ENCODE results near the gene LINC00632.

DNA sequence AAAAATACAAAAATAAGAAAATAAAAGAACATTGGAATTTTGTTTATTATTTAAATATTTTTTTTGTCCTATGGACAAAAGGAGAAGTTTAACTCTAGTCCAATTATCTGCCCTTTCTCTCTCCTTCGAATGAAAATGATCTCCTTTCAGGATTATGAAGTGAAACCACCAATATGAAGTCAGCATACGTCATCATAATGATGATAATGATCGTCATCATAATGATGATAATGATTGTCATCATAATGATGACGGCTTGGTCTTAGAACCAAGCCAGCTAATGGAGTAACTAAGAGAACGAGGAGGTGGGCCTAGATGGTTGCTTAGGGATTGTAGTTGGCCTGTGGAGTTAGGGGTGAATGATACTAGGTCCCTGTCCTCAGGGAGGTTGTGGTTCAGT lies 21.9 kb upstream of the LINC00632 start:
- no peak for TF ChIP-seq POLR2A (IDR thresholded peaks at IDR 0.05)
- TF ChIP-seq, protein P1, sequence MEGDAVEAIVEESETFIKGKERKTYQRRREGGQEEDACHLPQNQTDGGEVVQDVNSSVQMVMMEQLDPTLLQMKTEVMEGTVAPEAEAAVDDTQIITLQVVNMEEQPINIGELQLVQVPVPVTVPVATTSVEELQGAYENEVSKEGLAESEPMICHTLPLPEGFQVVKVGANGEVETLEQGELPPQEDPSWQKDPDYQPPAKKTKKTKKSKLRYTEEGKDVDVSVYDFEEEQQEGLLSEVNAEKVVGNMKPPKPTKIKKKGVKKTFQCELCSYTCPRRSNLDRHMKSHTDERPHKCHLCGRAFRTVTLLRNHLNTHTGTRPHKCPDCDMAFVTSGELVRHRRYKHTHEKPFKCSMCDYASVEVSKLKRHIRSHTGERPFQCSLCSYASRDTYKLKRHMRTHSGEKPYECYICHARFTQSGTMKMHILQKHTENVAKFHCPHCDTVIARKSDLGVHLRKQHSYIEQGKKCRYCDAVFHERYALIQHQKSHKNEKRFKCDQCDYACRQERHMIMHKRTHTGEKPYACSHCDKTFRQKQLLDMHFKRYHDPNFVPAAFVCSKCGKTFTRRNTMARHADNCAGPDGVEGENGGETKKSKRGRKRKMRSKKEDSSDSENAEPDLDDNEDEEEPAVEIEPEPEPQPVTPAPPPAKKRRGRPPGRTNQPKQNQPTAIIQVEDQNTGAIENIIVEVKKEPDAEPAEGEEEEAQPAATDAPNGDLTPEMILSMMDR (IDR thresholded peaks at IDR 0.05): no peak
